ENCODE data around the gene ACO2.

ACO2 gene

GRCh38 chr22:41543854-41544670 is 75.1 kb downstream of the ACO2 start, which contains the start of gene POLR3H:
Gene POLR3H (minus strand): TSS chr22:41544470. CDS start chr22:41544101, 369 bp downstream.
- peaks cover 11% of the 10 kb centered on the region for H3K27me3 Mint-ChIP-seq (ENCODE audit: low read depth, poor library complexity)
- peaks cover 12% of the 10 kb centered on the region for H3K36me3 Mint-ChIP-seq (ENCODE audit: low read depth)
- H3K4me1 Mint-ChIP-seq, result peaks cover 51% of the 10 kb centered on the region
- no peaks in the 10 kb centered on the region for H3K9me3 Mint-ChIP-seq
- DNase-seq, result peak; percentile 99
- H3K4me3 Mint-ChIP-seq, result peak within 1 kb of the TSS; percentile 95
- peak within 1 kb of the TSS; percentile 88 for H3K27ac Mint-ChIP-seq
- peak; percentile 25 for TF ChIP-seq CTCF (IDR thresholded peaks at IDR 0.05)

- Mint-ChIP-seq H3K4me3 (peak overlapping the region; percentile 95), H3K9me3 (no peaks in the 10 kb centered on the region), H3K27me3 (ENCODE audit: low read depth, poor library complexity) (peaks cover 11% of the 10 kb centered on the region), H3K36me3 (ENCODE audit: low read depth) (peaks cover 7% of the 10 kb centered on the region), H3K4me1 (peaks cover 58% of the 10 kb centered on the region), H3K27ac (peak overlapping the region; percentile 88)
- DNase-seq, result no peak
- no peak for TF ChIP-seq CTCF (IDR thresholded peaks at IDR 0.05)
These were observed 76.0 kb downstream of the ACO2 start for GRCh38 chr22:41544671-41545476.

- TF ChIP-seq CTCF (IDR thresholded peaks at IDR 0.05), result no peak
- peaks cover 11% of the 10 kb centered on the region for H3K27me3 Mint-ChIP-seq (ENCODE audit: low read depth, poor library complexity)
- H3K36me3 Mint-ChIP-seq (ENCODE audit: low read depth), result no peaks in the 10 kb centered on the region
- H3K9me3 Mint-ChIP-seq, result no peaks in the 10 kb centered on the region
- H3K27ac Mint-ChIP-seq, result no peak overlapping the region
- H3K4me1 Mint-ChIP-seq, result peaks cover 53% of the 10 kb centered on the region
- DNase-seq, result no peak
- no peak overlapping the region for H3K4me3 Mint-ChIP-seq
These were observed 79.9 kb downstream of the ACO2 start for GRCh38 chr22:41548830-41549211.

GRCh38 chr22:41550952-41551491 is 82.1 kb downstream of the ACO2 start:
- peaks cover 47% of the 10 kb centered on the region for H3K4me1 Mint-ChIP-seq

More at GRCh38 chr22:41550952-41551491, 82.1 kb downstream of the ACO2 start:
- Mint-ChIP-seq H3K9me3 (no peaks in the 10 kb centered on the region), H3K36me3 (ENCODE audit: low read depth) (no peaks in the 10 kb centered on the region), H3K4me3 (no peak overlapping the region), H3K27me3 (ENCODE audit: low read depth, poor library complexity) (peaks cover 6% of the 10 kb centered on the region), H3K27ac (no peak overlapping the region)
- no peak for TF ChIP-seq CTCF (IDR thresholded peaks at IDR 0.05)
- no peak for DNase-seq
